ENCODE results near the gene ACTR3. TPM values are rescaled to one million over a fixed set of nuclear protein-coding genes. Genes with fewer than 3 reads are reported as not detected.

The ACTR3 gene
- total and polyA plus RNA-seq, 4 donors = 34.4 to 99.6 (median 51.8) TPM

- no peak for DNase-seq (ENCODE audit: low spot score)
- H3K9me3 ChIP-seq (ENCODE audit: control insufficient read depth in 4 of 4, low read length in 3 of 4) = no peaks in the 10 kb centered on the region
- no peak overlapping the region for H3K9ac ChIP-seq (ENCODE audit: low read depth in 1 of 2, low read length in 2 of 2)
- WGBS = 88% methylated on average over 1 of the region's 1 CpG
- no peak overlapping the region for H3K4me3 ChIP-seq (ENCODE audit: low read depth in 1 of 3, low read length in 3 of 3)
- H3K4me1 ChIP-seq (ENCODE audit: control insufficient read depth in 4 of 4, insufficient read depth in 4 of 4, low read length in 3 of 4) = no peaks in the 10 kb centered on the region
- no peaks in the 10 kb centered on the region for H3K36me3 ChIP-seq (ENCODE audit: control insufficient read depth in 4 of 4, insufficient read depth in 3 of 4, low read depth in 1 of 4, low read length in 3 of 4)
- no peaks in the 10 kb centered on the region for H3K27me3 ChIP-seq (ENCODE audit: control insufficient read depth in 4 of 4, insufficient read depth in 4 of 4, low read length in 3 of 4)
- no peak for TF ChIP-seq ATF3 (IDR thresholded peaks at IDR 0.05)
- no peak for TF ChIP-seq SP1 (IDR thresholded peaks at IDR 0.05)
- no peak for TF ChIP-seq HNF4G (IDR thresholded peaks at IDR 0.05)
- no peak for TF ChIP-seq HNF4A (conservative IDR thresholded peaks at IDR 0.05)
- TF ChIP-seq GABPA (IDR thresholded peaks at IDR 0.05 in 1 of 2, conservative IDR thresholded peaks at IDR 0.05 in 1 of 2) = no peak
- TF ChIP-seq FOXA2 (IDR thresholded peaks at IDR 0.05) = no peak
- TF ChIP-seq YY1 (IDR thresholded peaks at IDR 0.05) = no peak
- TF ChIP-seq CTCF (IDR thresholded peaks at IDR 0.05; ENCODE audit: low read depth, low read length, missing input control) = no peak
- TF ChIP-seq RAD21 (IDR thresholded peaks at IDR 0.05) = no peak
- TF ChIP-seq ZBTB33 (IDR thresholded peaks at IDR 0.05) = no peak
- no peak for TF ChIP-seq EGR1 (IDR thresholded peaks at IDR 0.05; ENCODE audit: low read depth in 2 of 2)
- no peak for TF ChIP-seq JUND (IDR thresholded peaks at IDR 0.05)
- no peak for TF ChIP-seq REST (IDR thresholded peaks at IDR 0.05)
- no peak for TF ChIP-seq RXRA (IDR thresholded peaks at IDR 0.05)
- no peak for TF ChIP-seq FOXA1 (IDR thresholded peaks at IDR 0.05)
- no peak for TF ChIP-seq MAX (IDR thresholded peaks at IDR 0.05)
- H3K27ac ChIP-seq (ENCODE audit: low read depth in 1 of 2, low read length in 2 of 2) = no peak overlapping the region
These were observed 102.2 kb downstream of the ACTR3 start for GRCh38 chr2:113992090-113992489.

All from liver (tissue), 9 donors.